BE2C (cell line): ENCODE results near the gene ARHGDIA.

Source experiments
- DNase-seq: peaks from one replicate; pipeline ENCODE4 v3.0.0-alpha.2; 2020
- H3K27me3 ChIP-seq: fragments of 250-450 bp; sonication (Bioruptor Pico); 2 replicates; pipeline ENCODE4 v1.5.1; 2020; ENCODE audit warnings: mild to moderate bottlenecking
- H3K36me3 ChIP-seq: fragments of 250-450 bp; sonication (Bioruptor Pico); 2 replicates; pipeline ENCODE4 v1.5.1; 2020; ENCODE audit warnings: mild to moderate bottlenecking
- H3K4me1 ChIP-seq: fragments of 250-450 bp; sonication (Bioruptor Pico); 2 replicates; pipeline ENCODE4 v1.5.1; 2020
- H3K4me3 ChIP-seq: 2 replicates; pipeline ENCODE4 v1.5.1; 2011; ENCODE audit warnings: low read depth, low read length
- H3K9me3 ChIP-seq: fragments of 250-450 bp; sonication (Bioruptor Pico); 2 replicates; pipeline ENCODE4 v1.5.1; 2020
- TF ChIP-seq, protein P1 (sequence below): IDR thresholded peaks from 2 replicates; pipeline ENCODE4 v1.5.1; 2012; ENCODE audit warnings: mild to moderate bottlenecking, low read depth, low read length

Gene ARHGDIA

GRCh38 chr17:81832608-81833159 lies 38.5 kb downstream of the ARHGDIA start:
- Histone ChIP-seq H3K4me1 (no peaks in the 10 kb centered on the region), H3K9me3 (no peaks in the 10 kb centered on the region), H3K36me3 (no peaks in the 10 kb centered on the region), H3K27me3 (no peaks in the 10 kb centered on the region), H3K4me3 (peak overlapping the region; percentile 84)
- TF ChIP-seq, protein P1, sequence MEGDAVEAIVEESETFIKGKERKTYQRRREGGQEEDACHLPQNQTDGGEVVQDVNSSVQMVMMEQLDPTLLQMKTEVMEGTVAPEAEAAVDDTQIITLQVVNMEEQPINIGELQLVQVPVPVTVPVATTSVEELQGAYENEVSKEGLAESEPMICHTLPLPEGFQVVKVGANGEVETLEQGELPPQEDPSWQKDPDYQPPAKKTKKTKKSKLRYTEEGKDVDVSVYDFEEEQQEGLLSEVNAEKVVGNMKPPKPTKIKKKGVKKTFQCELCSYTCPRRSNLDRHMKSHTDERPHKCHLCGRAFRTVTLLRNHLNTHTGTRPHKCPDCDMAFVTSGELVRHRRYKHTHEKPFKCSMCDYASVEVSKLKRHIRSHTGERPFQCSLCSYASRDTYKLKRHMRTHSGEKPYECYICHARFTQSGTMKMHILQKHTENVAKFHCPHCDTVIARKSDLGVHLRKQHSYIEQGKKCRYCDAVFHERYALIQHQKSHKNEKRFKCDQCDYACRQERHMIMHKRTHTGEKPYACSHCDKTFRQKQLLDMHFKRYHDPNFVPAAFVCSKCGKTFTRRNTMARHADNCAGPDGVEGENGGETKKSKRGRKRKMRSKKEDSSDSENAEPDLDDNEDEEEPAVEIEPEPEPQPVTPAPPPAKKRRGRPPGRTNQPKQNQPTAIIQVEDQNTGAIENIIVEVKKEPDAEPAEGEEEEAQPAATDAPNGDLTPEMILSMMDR = no peak
- no peak for DNase-seq

- Histone ChIP-seq H3K27me3 (no peaks in the 10 kb centered on the region), H3K9me3 (no peaks in the 10 kb centered on the region), H3K36me3 (no peaks in the 10 kb centered on the region), H3K4me3 (peak overlapping the region; percentile 84), H3K4me1 (no peaks in the 10 kb centered on the region)
- no peak for DNase-seq
- TF ChIP-seq, protein P1 = no peak
Observed at GRCh38 chr17:81831957-81832607, 39.1 kb downstream of the ARHGDIA start.

DNA sequence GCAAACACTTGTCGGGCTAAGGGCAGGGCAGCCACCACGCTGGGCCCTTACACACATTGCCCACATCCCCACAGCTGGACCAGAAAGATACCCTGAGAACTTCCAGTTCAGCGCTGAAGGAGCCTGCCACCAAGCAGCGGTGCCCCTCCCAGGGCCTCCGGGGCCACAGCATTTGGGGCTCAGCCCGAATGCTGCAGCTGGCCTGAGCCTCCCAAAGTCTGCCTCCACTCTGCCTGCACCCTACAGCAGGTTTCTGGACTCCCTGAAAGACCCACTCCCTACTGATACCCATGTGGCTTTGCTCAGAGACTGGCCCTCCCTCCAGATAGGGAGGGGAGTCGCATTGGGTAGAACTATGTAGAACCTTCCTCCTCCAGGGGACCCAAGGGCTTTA lies 39.6 kb downstream of the ARHGDIA start:
- TF ChIP-seq, protein P1 = no peak
- Histone ChIP-seq H3K9me3 (no peaks in the 10 kb centered on the region), H3K27me3 (no peaks in the 10 kb centered on the region), H3K4me3 (peak overlapping the region; percentile 84; the same call in 1 of the 2 replicates), H3K36me3 (no peaks in the 10 kb centered on the region), H3K4me1 (no peaks in the 10 kb centered on the region)
- no peak for DNase-seq

GRCh38 chr17:81829858-81830257 lies 41.3 kb downstream of the ARHGDIA start:
- DNase-seq = no peak
- H3K4me3 ChIP-seq = no peak overlapping the region
- H3K4me1 ChIP-seq = no peaks in the 10 kb centered on the region
- no peaks in the 10 kb centered on the region for H3K9me3 ChIP-seq
- H3K36me3 ChIP-seq = no peaks in the 10 kb centered on the region
- TF ChIP-seq, protein P1 = no peak
- H3K27me3 ChIP-seq = no peaks in the 10 kb centered on the region

DNA sequence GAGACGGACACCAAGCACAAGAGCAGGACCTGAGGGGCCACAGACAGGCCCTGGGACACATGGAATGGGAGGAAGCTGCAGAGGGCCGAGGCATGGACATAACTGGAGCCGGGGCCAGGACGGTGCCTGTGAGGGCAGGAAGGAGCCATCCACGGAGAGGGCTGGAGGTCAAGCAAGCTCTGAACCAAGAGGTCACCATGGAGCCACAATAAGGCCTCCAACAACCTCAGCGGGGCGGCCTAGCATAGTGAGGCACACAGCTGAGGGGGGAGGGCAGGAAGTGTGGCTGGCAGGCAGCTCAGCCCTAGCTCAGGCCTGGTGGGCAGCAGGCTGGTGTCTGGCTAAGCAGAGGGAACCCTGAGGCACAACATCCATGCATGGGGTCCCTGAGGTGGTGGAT lies 42.5 kb downstream of the ARHGDIA start:
- Histone ChIP-seq H3K9me3 (no peaks in the 10 kb centered on the region), H3K27me3 (no peaks in the 10 kb centered on the region), H3K36me3 (no peaks in the 10 kb centered on the region; the same call in 1 of the 2 replicates), H3K4me1 (no peaks in the 10 kb centered on the region), H3K4me3 (no peak overlapping the region)
- TF ChIP-seq, protein P1 = no peak
- DNase-seq = no peak

DNA sequence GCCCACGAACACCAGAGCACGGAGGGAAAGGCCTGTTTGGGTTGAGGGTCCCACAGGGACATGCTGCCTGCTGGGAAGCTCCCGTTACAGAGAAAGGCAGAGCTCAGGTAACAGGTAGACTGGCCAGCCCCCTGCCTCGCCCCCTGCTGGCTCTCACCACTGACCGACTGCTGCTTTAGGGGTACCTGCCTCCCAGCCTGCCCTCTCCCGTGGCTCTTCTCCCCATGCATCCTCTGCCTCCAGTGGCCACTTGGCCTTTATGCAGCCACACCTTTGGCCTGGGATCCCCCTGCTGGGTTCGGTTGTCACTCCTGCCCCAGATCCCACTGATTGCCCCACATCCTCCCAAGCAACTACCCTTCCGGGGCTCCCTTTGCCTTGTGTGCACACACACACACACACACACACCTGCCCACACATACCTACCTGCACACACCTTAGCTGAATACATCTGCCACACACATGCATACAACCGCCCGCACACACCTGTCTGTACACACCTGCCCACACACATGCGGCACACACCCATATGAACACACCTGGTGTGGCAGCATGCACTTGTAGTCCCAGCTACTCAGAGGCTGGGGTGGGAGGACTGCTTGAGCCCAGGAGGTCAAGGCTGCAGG lies 45.2 kb downstream of the ARHGDIA start:
- Histone ChIP-seq H3K27me3 (no peaks in the 10 kb centered on the region), H3K4me3 (no peak overlapping the region), H3K9me3 (no peaks in the 10 kb centered on the region), H3K36me3 (peaks cover 4% of the 10 kb centered on the region; the same call in 1 of the 2 replicates), H3K4me1 (peaks cover 7% of the 10 kb centered on the region)
- no peak for DNase-seq
- TF ChIP-seq, protein P1 = no peak
